ENCODE data around the gene CARMIL1. TPM values are rescaled to one million over a fixed set of nuclear protein-coding genes. Genes with fewer than 3 reads are reported as not detected.
A peak's percentile ranks its signal among the peaks of the same experiment; 100 is the strongest.

CARMIL1 gene
- total and polyA plus RNA-seq, 7 experiments from 2014 or later, result 2.2 to 12.8 (median 9.3) TPM

DNA sequence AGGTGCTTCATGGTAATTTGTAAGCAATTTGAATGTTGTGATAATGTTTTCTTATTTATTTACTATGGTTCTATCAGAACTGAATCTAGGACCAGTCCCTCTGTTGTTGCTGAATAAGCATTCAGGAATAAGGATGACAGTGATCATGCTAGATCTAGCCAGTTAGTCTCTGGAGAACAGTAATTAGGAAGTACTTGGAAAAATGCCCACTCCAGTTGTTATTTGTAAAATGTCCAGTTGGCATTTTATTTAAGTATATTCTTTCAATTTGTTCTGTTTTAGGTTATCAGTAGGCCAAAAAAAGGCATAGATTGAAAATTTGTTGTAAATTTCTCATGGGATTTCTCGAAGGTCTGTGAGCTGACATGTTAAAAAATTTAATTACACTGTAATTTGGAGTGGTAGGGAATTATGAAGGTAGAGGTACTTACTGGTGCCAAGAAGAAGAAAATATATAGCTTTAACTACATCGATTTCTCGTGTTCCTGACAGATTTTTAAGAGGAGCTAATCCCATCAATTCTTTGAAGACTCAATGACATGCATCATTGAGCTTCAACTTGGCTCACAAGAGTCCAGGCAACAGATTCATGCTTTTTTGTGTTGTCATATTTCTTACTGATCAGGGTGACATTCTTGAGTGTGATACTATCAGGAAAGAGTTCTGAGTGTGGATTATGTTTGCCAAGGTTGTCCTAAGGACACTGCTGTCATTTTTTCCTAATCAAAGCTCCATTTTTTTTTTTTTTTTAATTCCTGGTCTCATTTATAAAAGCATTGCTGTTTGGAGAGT, 177.3 kb downstream of the CARMIL1 start:
- ATAC-seq (no peak), DNase-seq (no peak)
- H3K4me1 Mint-ChIP-seq, result peaks cover 0 to 4% (median 0%) of the 10 kb centered on the region in 7 donors
- Histone ChIP-seq H3K4me1 (ENCODE audit: control insufficient read depth in 2 of 2, insufficient read depth in 2 of 2, low read length in 2 of 2) (no peaks in the 10 kb centered on the region), H3K4me3 (ENCODE audit: low read length) (no peak overlapping the region), H3K27ac (ENCODE audit: low read depth, low read length) (no peak overlapping the region), H3K9me3 (ENCODE audit: control insufficient read depth in 2 of 3, low read length in 3 of 3) (no peaks in the 10 kb centered on the region), H3K36me3 (ENCODE audit: control insufficient read depth in 2 of 3, insufficient read depth in 3 of 3, low read length in 3 of 3) (peaks cover 0 to 5% (median 0%) of the 10 kb centered on the region in 3 experiments), H3K27me3 (ENCODE audit: control insufficient read depth in 2 of 2, insufficient read depth in 2 of 2, low read length in 2 of 2) (no peaks in the 10 kb centered on the region)
- no peaks in the 10 kb centered on the region for H3K27me3 Mint-ChIP-seq
- CTCF ChIA-PET, result interaction anchor here (0.6 to 1.3 kb wide), 3 partner anchors 33 to 176 kb away, joined by 3 to 4 read pairs (median 3); no protein-coding TSS in a partner anchor
- no peak overlapping the region for H3K4me3 Mint-ChIP-seq
- H3K27ac Mint-ChIP-seq, result no peak overlapping the region
- POLR2A ChIA-PET, result interaction anchor here (0.7 kb wide), 1 partner anchor 19 kb away, joined by 3 read pairs; no protein-coding TSS in a partner anchor
- intact Hi-C loops (cut with micrococcal nuclease), result no loop called here
- peaks cover 0 to 53% (median 23%) of the 10 kb centered on the region in 5 donors for H3K36me3 Mint-ChIP-seq
- no peaks in the 10 kb centered on the region for H3K9me3 Mint-ChIP-seq

GRCh38 chr6:25457516-25457915, 178.3 kb downstream of the CARMIL1 start:
- no peaks in the 10 kb centered on the region for H3K4me1 ChIP-seq (ENCODE audit: control insufficient read depth in 2 of 2, insufficient read depth in 2 of 2, low read length in 2 of 2)
- Mint-ChIP-seq H3K27me3 (no peaks in the 10 kb centered on the region), H3K4me1 (peaks cover 0 to 4% (median 0%) of the 10 kb centered on the region in 7 donors), H3K36me3 (peaks cover 0 to 57% (median 23%) of the 10 kb centered on the region in 5 donors), H3K27ac (no peak overlapping the region), H3K9me3 (no peaks in the 10 kb centered on the region), H3K4me3 (no peak overlapping the region)
- H3K36me3 ChIP-seq (ENCODE audit: control insufficient read depth in 2 of 3, insufficient read depth in 3 of 3, low read length in 3 of 3), result peaks cover 0 to 5% (median 0%) of the 10 kb centered on the region in 3 experiments
- no peaks in the 10 kb centered on the region for H3K9me3 ChIP-seq (ENCODE audit: control insufficient read depth in 2 of 3, low read length in 3 of 3)
- no peaks in the 10 kb centered on the region for H3K27me3 ChIP-seq (ENCODE audit: control insufficient read depth in 2 of 2, insufficient read depth in 2 of 2, low read length in 2 of 2)
- ATAC-seq, result no peak
- no peak for DNase-seq
- POLR2A ChIA-PET, result no interaction called here
- CTCF ChIA-PET, result interaction anchor here (1.3 kb wide), 1 partner anchor 178 kb away, joined by 3 read pairs; no protein-coding TSS in a partner anchor
- H3K27ac ChIP-seq (ENCODE audit: low read depth, low read length), result no peak overlapping the region
- intact Hi-C loops (cut with micrococcal nuclease), result no loop called here
- H3K4me3 ChIP-seq (ENCODE audit: low read length), result no peak overlapping the region

- H3K27me3 Mint-ChIP-seq, result no peaks in the 10 kb centered on the region
- Histone ChIP-seq H3K4me1 (ENCODE audit: control insufficient read depth in 2 of 2, insufficient read depth in 2 of 2, low read length in 2 of 2) (no peaks in the 10 kb centered on the region), H3K36me3 (ENCODE audit: control insufficient read depth in 2 of 3, insufficient read depth in 3 of 3, low read length in 3 of 3) (peaks cover 0 to 5% (median 0%) of the 10 kb centered on the region in 3 experiments), H3K9me3 (ENCODE audit: control insufficient read depth in 2 of 3, low read length in 3 of 3) (no peaks in the 10 kb centered on the region), H3K27me3 (ENCODE audit: control insufficient read depth in 2 of 2, insufficient read depth in 2 of 2, low read length in 2 of 2) (no peaks in the 10 kb centered on the region), H3K4me3 (ENCODE audit: low read length) (no peak overlapping the region), H3K27ac (ENCODE audit: low read depth, low read length) (no peak overlapping the region)
- H3K4me1 Mint-ChIP-seq, result peaks cover 0 to 4% (median 0%) of the 10 kb centered on the region in 7 donors
- intact Hi-C loops (cut with micrococcal nuclease), result no loop called here
- CTCF ChIA-PET, result no interaction called here
- no peak for DNase-seq
- ATAC-seq, result no peak
- H3K4me3 Mint-ChIP-seq, result no peak overlapping the region
- POLR2A ChIA-PET, result interaction anchor here (0.5 to 0.6 kb wide), 2 partner anchors 193 to 567 kb away, joined by 3 to 4 read pairs; no protein-coding TSS in a partner anchor
- no peak overlapping the region for H3K27ac Mint-ChIP-seq
- peaks cover 0 to 57% (median 27%) of the 10 kb centered on the region in 5 donors for H3K36me3 Mint-ChIP-seq
- no peaks in the 10 kb centered on the region for H3K9me3 Mint-ChIP-seq
These were observed 179.3 kb downstream of the CARMIL1 start for GRCh38 chr6:25458485-25458884.

DNA sequence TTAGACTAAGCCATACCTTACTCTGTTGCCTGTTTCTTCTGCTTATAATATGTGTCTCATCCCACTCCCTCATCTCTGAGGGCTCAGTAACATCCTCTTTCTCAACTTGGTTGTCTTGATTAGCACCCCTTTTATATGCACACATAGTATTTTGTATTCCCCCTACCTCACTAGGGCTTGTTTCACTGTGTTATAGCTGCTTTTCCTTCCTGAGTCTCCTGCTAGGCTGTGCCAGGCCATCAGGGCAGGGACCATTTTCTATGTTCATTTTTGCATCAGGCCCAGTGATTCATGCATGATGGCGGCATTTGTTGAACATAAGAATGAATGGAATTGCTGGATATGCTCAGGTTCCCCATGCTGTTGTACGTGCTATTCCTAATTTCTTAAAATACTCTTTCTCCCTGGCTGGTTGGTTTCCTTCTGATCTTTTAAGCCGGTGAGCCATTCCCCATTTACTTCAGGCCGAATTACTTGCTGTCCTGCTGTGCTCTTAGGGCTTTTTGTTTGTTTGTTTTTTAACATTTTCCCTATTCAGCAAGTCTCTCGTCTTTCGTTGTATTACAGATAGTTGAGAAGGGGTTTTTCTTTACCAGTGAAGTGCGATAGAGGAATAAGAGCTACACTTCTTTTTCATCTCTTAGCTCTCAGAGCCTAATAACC, 183.2 kb downstream of the CARMIL1 start:
- H3K36me3 Mint-ChIP-seq, result peaks cover 2 to 62% (median 43%) of the 10 kb centered on the region in 5 donors
- no peaks in the 10 kb centered on the region for H3K9me3 Mint-ChIP-seq
- H3K27ac ChIP-seq (ENCODE audit: low read depth, low read length), result no peak overlapping the region
- H3K4me1 Mint-ChIP-seq, result peaks cover 0 to 7% (median 4%) of the 10 kb centered on the region in 7 donors
- ChIA-PET CTCF (no interaction called here), POLR2A (interaction anchor here (0.6 kb wide), 1 partner anchor 21 kb away, joined by 3 read pairs; no protein-coding TSS in a partner anchor)
- ATAC-seq (no peak), DNase-seq (no peak)
- intact Hi-C loops (cut with micrococcal nuclease), result no loop called here
- no peaks in the 10 kb centered on the region for H3K4me1 ChIP-seq (ENCODE audit: control insufficient read depth in 2 of 2, insufficient read depth in 2 of 2, low read length in 2 of 2)
- no peaks in the 10 kb centered on the region for H3K27me3 ChIP-seq (ENCODE audit: control insufficient read depth in 2 of 2, insufficient read depth in 2 of 2, low read length in 2 of 2)
- no peaks in the 10 kb centered on the region for H3K9me3 ChIP-seq (ENCODE audit: control insufficient read depth in 2 of 3, low read length in 3 of 3)
- H3K27ac Mint-ChIP-seq, result no peak overlapping the region
- no peak overlapping the region for H3K4me3 Mint-ChIP-seq
- H3K4me3 ChIP-seq (ENCODE audit: low read length), result no peak overlapping the region
- H3K27me3 Mint-ChIP-seq, result peaks cover 0 to 2% (median 0%) of the 10 kb centered on the region in 5 donors
- no peaks in the 10 kb centered on the region for H3K36me3 ChIP-seq (ENCODE audit: control insufficient read depth in 2 of 3, insufficient read depth in 3 of 3, low read length in 3 of 3)

DNA sequence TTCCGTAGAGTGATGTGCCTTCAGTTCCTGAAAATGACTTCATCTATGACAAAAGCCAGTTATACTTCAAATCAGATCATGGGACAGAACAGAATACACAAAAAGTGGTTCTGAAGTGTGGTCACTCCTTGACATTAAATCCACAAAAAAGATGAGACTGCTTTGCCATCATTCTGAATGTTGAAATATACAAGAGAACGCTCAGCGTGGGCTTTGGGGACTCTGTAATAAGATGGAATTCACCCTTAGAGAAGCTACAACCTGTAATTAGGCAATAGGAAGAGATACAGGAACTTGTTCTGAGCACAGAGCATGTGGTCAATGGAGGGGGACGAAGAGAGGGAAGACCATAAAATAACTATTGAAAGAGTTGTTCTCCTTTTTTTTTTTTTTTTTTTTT, 184.3 kb downstream of the CARMIL1 start:
- intact Hi-C loops (cut with micrococcal nuclease), result no loop called here
- no peak overlapping the region for H3K27ac ChIP-seq (ENCODE audit: low read depth, low read length)
- no peak overlapping the region for H3K27ac Mint-ChIP-seq
- no peaks in the 10 kb centered on the region for H3K4me1 ChIP-seq (ENCODE audit: control insufficient read depth in 2 of 2, insufficient read depth in 2 of 2, low read length in 2 of 2)
- CTCF ChIA-PET, result no interaction called here
- H3K4me3 Mint-ChIP-seq, result no peak overlapping the region
- peaks cover 0 to 7% (median 4%) of the 10 kb centered on the region in 7 donors for H3K4me1 Mint-ChIP-seq
- peaks cover 2 to 59% (median 39%) of the 10 kb centered on the region in 5 donors for H3K36me3 Mint-ChIP-seq
- no peaks in the 10 kb centered on the region for H3K36me3 ChIP-seq (ENCODE audit: control insufficient read depth in 2 of 3, insufficient read depth in 3 of 3, low read length in 3 of 3)
- H3K4me3 ChIP-seq (ENCODE audit: low read length), result no peak overlapping the region
- H3K9me3 Mint-ChIP-seq, result no peaks in the 10 kb centered on the region
- peaks cover 0 to 2% (median 0%) of the 10 kb centered on the region in 5 donors for H3K27me3 Mint-ChIP-seq
- no peaks in the 10 kb centered on the region for H3K27me3 ChIP-seq (ENCODE audit: control insufficient read depth in 2 of 2, insufficient read depth in 2 of 2, low read length in 2 of 2)
- no peaks in the 10 kb centered on the region for H3K9me3 ChIP-seq (ENCODE audit: control insufficient read depth in 2 of 3, low read length in 3 of 3)
- peak; percentile 55 for ATAC-seq
- POLR2A ChIA-PET, result no interaction called here
- no peak for DNase-seq

DNA sequence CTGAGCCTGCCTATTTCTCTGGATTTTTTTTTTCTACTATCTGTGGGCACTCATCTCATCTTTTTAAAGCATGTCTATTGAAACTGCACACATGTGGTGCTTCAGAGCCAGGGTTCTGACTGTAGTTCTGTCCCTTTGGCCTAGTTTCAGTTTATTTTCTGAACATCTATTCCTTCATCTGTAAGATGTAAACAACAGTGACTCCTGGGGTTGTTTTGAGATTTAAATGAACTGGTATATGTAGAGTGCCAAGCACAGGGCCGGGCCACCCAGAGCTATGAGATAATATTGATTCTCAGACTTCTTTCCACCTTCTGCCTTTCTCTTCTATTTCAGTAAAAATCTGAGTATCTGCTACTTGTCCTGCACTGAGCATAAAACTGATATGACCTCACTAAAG, 185.1 kb downstream of the CARMIL1 start:
- H3K4me1 ChIP-seq (ENCODE audit: control insufficient read depth in 2 of 2, insufficient read depth in 2 of 2, low read length in 2 of 2), result no peaks in the 10 kb centered on the region
- H3K4me3 ChIP-seq (ENCODE audit: low read length), result no peak overlapping the region
- peaks cover 2 to 64% (median 39%) of the 10 kb centered on the region in 5 donors for H3K36me3 Mint-ChIP-seq
- DNase-seq (no peak), ATAC-seq (no peak)
- H3K4me1 Mint-ChIP-seq, result peaks cover 0 to 7% (median 4%) of the 10 kb centered on the region in 7 donors
- H3K27me3 Mint-ChIP-seq, result peaks cover 0 to 2% (median 0%) of the 10 kb centered on the region in 5 donors
- H3K9me3 ChIP-seq (ENCODE audit: control insufficient read depth in 2 of 3, low read length in 3 of 3), result no peaks in the 10 kb centered on the region
- no peak overlapping the region for H3K4me3 Mint-ChIP-seq
- H3K27ac Mint-ChIP-seq, result no peak overlapping the region
- POLR2A ChIA-PET, result interaction anchor here (0.7 kb wide), 1 partner anchor 50 kb away, joined by 3 read pairs; no protein-coding TSS in a partner anchor
- no peaks in the 10 kb centered on the region for H3K9me3 Mint-ChIP-seq
- H3K27ac ChIP-seq (ENCODE audit: low read depth, low read length), result no peak overlapping the region
- H3K27me3 ChIP-seq (ENCODE audit: control insufficient read depth in 2 of 2, insufficient read depth in 2 of 2, low read length in 2 of 2), result no peaks in the 10 kb centered on the region
- CTCF ChIA-PET, result no interaction called here
- intact Hi-C loops (cut with micrococcal nuclease), result no loop called here
- no peaks in the 10 kb centered on the region for H3K36me3 ChIP-seq (ENCODE audit: control insufficient read depth in 2 of 3, insufficient read depth in 3 of 3, low read length in 3 of 3)

Measured in naive thymus-derived CD4-positive, alpha-beta T cell (primary cell).